Chondrocyte (in vitro differentiated cells): ENCODE results near the gene CFAP46. TPM values are rescaled to one million over a fixed set of nuclear protein-coding genes. Genes with fewer than 3 reads are reported as not detected.

Experiments used
- DNase-seq: peaks from one replicate; pipeline ENCODE4 v3.0.0; 2021; ENCODE audit warnings: mixed read lengths, low spot score
- H3K27ac Mint-ChIP-seq: one replicate; pipeline ENCODE4 v1.8.0; 2021; ENCODE audit warnings: mild to moderate bottlenecking, moderate library complexity, mixed read lengths; ENCODE audit not compliant: unreplicated experiment
- H3K27me3 Mint-ChIP-seq: 2 replicates; pipeline ENCODE4 v1.8.0; 2021; ENCODE audit warnings: low read depth, mixed read lengths
- H3K36me3 Mint-ChIP-seq: 2 replicates; pipeline ENCODE4 v1.8.0; 2021; ENCODE audit warnings: low read depth, mixed read lengths
- H3K4me1 Mint-ChIP-seq: 2 replicates; pipeline ENCODE4 v1.8.0; 2021; ENCODE audit warnings: low read depth, mild to moderate bottlenecking, mixed read lengths
- H3K4me3 Mint-ChIP-seq: one replicate; pipeline ENCODE4 v1.8.0; 2021; ENCODE audit warnings: mild to moderate bottlenecking, moderate library complexity, mixed read lengths; ENCODE audit not compliant: unreplicated experiment
- H3K9me3 Mint-ChIP-seq: 2 replicates; pipeline ENCODE4 v1.8.0; 2021; ENCODE audit warnings: low read depth, mixed read lengths
- total RNA-seq: library from RNA; stranded (reverse); gene quantifications from 3 replicates; pipeline ENCODE4 v1.2.1, GENCODE V29; 2021
- TF ChIP-seq, protein P1 (sequence below): fragments of 200-600 bp; sonication (generic); IDR thresholded peaks from 2 replicates; pipeline ENCODE4 v1.5.0; 2021; ENCODE audit warnings: antibody characterized with exemption, mild to moderate bottlenecking, moderate library complexity

The CFAP46 gene
- total RNA-seq, 1 donor from 2014 or later, result 0.92 TPM

DNA sequence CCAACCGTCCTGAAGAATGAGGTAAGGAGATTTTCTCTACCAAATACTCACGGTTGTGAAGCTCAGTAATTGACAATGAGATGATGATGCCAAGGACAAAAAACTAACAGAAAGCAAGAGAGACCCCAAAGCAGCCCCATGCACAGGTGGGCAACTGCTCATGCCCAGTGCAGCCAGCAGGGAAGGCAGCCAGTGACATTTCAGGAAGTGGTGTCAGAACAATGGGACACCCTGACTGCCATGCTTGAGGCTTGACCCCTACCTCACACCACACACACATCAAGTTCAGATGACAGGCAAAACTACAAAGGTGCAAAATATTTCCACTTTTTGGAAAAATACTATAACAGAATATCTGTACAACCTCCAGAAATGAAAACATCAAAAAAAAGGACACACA lies 66.9 kb downstream of the CFAP46 start:
- H3K4me1 Mint-ChIP-seq, result no peaks in the 10 kb centered on the region
- TF ChIP-seq, protein P1, sequence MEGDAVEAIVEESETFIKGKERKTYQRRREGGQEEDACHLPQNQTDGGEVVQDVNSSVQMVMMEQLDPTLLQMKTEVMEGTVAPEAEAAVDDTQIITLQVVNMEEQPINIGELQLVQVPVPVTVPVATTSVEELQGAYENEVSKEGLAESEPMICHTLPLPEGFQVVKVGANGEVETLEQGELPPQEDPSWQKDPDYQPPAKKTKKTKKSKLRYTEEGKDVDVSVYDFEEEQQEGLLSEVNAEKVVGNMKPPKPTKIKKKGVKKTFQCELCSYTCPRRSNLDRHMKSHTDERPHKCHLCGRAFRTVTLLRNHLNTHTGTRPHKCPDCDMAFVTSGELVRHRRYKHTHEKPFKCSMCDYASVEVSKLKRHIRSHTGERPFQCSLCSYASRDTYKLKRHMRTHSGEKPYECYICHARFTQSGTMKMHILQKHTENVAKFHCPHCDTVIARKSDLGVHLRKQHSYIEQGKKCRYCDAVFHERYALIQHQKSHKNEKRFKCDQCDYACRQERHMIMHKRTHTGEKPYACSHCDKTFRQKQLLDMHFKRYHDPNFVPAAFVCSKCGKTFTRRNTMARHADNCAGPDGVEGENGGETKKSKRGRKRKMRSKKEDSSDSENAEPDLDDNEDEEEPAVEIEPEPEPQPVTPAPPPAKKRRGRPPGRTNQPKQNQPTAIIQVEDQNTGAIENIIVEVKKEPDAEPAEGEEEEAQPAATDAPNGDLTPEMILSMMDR, result no peak
- peak; percentile 14 for DNase-seq
- H3K27ac Mint-ChIP-seq, result no peak overlapping the region
- H3K36me3 Mint-ChIP-seq, result peaks cover 4% of the 10 kb centered on the region
- no peak overlapping the region for H3K4me3 Mint-ChIP-seq
- peaks cover 57% of the 10 kb centered on the region for H3K27me3 Mint-ChIP-seq
- peaks cover 17% of the 10 kb centered on the region for H3K9me3 Mint-ChIP-seq

DNA sequence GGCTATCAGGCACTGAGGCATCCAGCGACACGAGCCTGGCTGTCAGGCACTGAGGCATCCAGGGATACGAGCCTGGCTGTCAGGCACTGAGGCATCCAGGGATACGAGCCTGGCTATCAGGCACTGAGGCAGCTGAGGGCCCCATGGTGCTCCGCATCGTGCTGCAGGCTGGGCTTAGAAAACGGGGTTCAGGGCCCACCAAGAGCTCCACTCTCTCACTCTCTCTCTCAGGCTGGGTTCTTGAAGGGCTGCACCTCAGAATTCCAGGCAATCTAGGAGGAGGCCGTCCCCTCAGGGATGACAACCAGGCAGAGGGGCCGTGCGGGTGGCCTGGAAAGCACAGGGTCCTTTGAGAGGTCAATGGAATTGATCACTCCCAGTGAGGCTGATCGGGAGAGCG lies 69.0 kb downstream of the CFAP46 start:
- TF ChIP-seq, protein P1, result no peak
- H3K27me3 Mint-ChIP-seq, result peaks cover 61% of the 10 kb centered on the region
- H3K27ac Mint-ChIP-seq, result no peak overlapping the region
- no peak overlapping the region for H3K4me3 Mint-ChIP-seq
- H3K9me3 Mint-ChIP-seq, result peaks cover 22% of the 10 kb centered on the region
- peaks cover 4% of the 10 kb centered on the region for H3K36me3 Mint-ChIP-seq
- DNase-seq, result peak; percentile 47
- no peaks in the 10 kb centered on the region for H3K4me1 Mint-ChIP-seq

DNA sequence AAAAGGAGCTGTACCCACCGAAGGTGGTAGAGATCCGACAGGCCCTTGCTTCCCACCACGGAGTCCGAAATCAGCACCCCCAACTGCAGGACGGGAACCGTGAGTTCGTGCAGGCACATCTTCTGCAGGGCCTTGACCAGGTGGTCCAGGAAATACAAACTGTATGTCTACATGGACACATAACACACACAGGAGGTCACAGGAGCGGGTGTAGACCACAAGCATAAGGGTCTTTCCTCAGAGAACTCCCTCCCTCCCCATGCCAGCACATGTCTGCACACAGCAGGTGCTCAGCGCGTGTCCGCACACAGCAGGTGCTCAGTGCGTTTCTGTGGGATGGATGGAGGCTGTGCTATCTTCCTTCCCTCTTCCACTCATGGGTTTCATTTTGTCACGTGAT lies 69.7 kb downstream of the CFAP46 start:
- H3K4me1 Mint-ChIP-seq, result no peaks in the 10 kb centered on the region
- peak; percentile 44 for DNase-seq
- peaks cover 4% of the 10 kb centered on the region for H3K36me3 Mint-ChIP-seq
- H3K27me3 Mint-ChIP-seq, result peaks cover 61% of the 10 kb centered on the region
- H3K9me3 Mint-ChIP-seq, result peaks cover 22% of the 10 kb centered on the region
- H3K4me3 Mint-ChIP-seq, result no peak overlapping the region
- H3K27ac Mint-ChIP-seq, result no peak overlapping the region
- TF ChIP-seq, protein P1, result no peak

DNA sequence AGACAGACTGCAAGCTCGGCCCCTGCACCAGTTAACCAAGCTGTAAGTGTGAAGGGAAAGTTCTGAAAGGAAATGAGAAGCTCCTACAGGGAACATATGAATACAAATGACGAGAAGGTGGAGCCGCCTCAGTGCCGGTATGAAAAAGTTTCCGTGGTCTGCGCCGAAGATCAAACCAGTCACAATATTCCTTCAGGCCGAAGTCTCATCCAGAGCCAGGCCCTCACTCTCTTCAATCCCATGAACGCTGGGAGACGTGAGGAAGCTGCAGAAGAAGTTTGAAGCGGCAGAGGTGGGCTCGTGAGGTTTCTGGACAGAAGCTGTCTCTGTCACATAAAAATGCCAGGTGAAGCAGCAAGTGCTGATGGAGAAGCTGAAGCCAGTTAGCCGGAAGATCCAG lies 71.9 kb downstream of the CFAP46 start:
- Mint-ChIP-seq H3K27me3 (peaks cover 46% of the 10 kb centered on the region), H3K4me3 (no peak overlapping the region), H3K4me1 (no peaks in the 10 kb centered on the region), H3K36me3 (peaks cover 4% of the 10 kb centered on the region), H3K27ac (no peak overlapping the region), H3K9me3 (peaks cover 18% of the 10 kb centered on the region)
- peak; percentile 50 for DNase-seq
- TF ChIP-seq, protein P1, result no peak

DNA sequence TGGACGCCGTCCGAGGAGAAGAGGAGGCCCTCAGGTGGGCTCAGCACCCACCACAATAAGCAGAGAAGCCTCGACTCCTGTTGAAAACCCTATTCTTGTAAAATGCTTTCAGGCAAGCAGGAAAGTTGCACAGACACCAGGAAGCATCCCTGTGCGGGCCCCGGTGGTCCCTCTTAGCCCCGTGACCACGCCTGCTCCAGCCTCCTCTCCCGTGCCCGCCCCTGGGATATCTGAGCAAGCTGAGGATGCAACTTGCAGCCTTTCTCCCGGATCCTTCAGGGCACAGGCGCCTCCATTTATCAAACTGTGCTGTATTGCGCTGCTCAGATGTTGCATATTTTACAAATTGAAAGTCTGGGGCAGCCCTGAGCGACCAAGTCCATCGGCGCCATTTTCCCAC lies 72.7 kb downstream of the CFAP46 start:
- H3K27ac Mint-ChIP-seq, result no peak overlapping the region
- H3K27me3 Mint-ChIP-seq, result peaks cover 44% of the 10 kb centered on the region
- no peaks in the 10 kb centered on the region for H3K4me1 Mint-ChIP-seq
- peaks cover 1% of the 10 kb centered on the region for H3K36me3 Mint-ChIP-seq
- peaks cover 14% of the 10 kb centered on the region for H3K9me3 Mint-ChIP-seq
- DNase-seq, result peak; percentile 63
- TF ChIP-seq, protein P1, result no peak
- H3K4me3 Mint-ChIP-seq, result no peak overlapping the region
